OCI-LY1 (cell line): ENCODE measurements around the gene BHMT2.

Experiments
- H2AFZ ChIP-seq: fragments of 200-600 bp; sonication (generic), shearing (Covaris generic); 2 replicates; pipeline ENCODE4 v1.6.0; 2014; ENCODE audit warnings: antibody characterized with exemption, mild to moderate bottlenecking, low read length
- H3F3A ChIP-seq: fragments of 200-600 bp; sonication (generic), shearing (Covaris generic); 2 replicates; pipeline ENCODE4 v1.6.0; 2014; ENCODE audit warnings: mild to moderate bottlenecking, antibody characterized with exemption, low read length, moderate library complexity; ENCODE audit not compliant: insufficient read depth
- H3K27ac ChIP-seq: fragments of 200-600 bp; sonication (generic); 2 replicates; pipeline ENCODE4 v1.5.1; 2014; ENCODE audit warnings: low read length, mixed run types, mild to moderate bottlenecking, low read depth; ENCODE audit not compliant: poor library complexity, severe bottlenecking
- H3K27me3 ChIP-seq: fragments of 200-600 bp; sonication (generic); 2 replicates; pipeline ENCODE4 v1.6.0; 2014; ENCODE audit warnings: antibody characterized with exemption, mild to moderate bottlenecking, low read length, moderate library complexity; ENCODE audit not compliant: insufficient read depth
- H3K36me3 ChIP-seq: fragments of 200-600 bp; sonication (generic); 2 replicates; pipeline ENCODE4 v1.6.1; 2014; ENCODE audit warnings: mild to moderate bottlenecking, antibody characterized with exemption, low read length, moderate library complexity, mixed read lengths; ENCODE audit not compliant: insufficient read depth
- H3K4me1 ChIP-seq: fragments of 200-600 bp; sonication (generic); 2 replicates; pipeline ENCODE4 v1.5.1; 2014; ENCODE audit warnings: mild to moderate bottlenecking, low read length, moderate library complexity; ENCODE audit not compliant: insufficient read depth, severe bottlenecking
- H3K4me2 ChIP-seq: fragments of 200-600 bp; sonication (generic), shearing (Covaris generic); 2 replicates; pipeline ENCODE4 v1.6.1; 2014; ENCODE audit warnings: low read length
- H3K4me3 ChIP-seq: fragments of 200-600 bp; sonication (generic); 2 replicates; pipeline ENCODE4 v1.5.1; 2014; ENCODE audit warnings: low read length, low read depth, mild to moderate bottlenecking, mixed read lengths; ENCODE audit not compliant: poor library complexity, severe bottlenecking
- H3K79me2 ChIP-seq: fragments of 200-600 bp; shearing (Covaris generic); 2 replicates; pipeline ENCODE4 v1.6.1; 2016; ENCODE audit warnings: mixed run types, low read length, mixed read lengths; ENCODE audit not compliant: insufficient read depth
- H3K9ac ChIP-seq: fragments of 200-600 bp; sonication (generic), shearing (Covaris generic); 2 replicates; pipeline ENCODE4 v1.6.1; 2014; ENCODE audit warnings: mild to moderate bottlenecking, low read length, mixed read lengths
- H3K9me2 ChIP-seq: fragments of 200-600 bp; sonication (generic), shearing (Covaris generic); 2 replicates; pipeline ENCODE4 v1.6.1; 2014; ENCODE audit warnings: low read depth, mild to moderate bottlenecking, low read length, mixed read lengths
- H3K9me3 ChIP-seq: fragments of 200-600 bp; shearing (Covaris generic); 2 replicates; pipeline ENCODE4 v1.6.1; 2014; ENCODE audit warnings: low read length, mixed read lengths
- H4K20me1 ChIP-seq: fragments of 200-600 bp; sonication (generic), shearing (Covaris generic); 2 replicates; pipeline ENCODE4 v1.6.0; 2016; ENCODE audit warnings: mild to moderate bottlenecking, low read length; ENCODE audit not compliant: insufficient read depth
- EZH2 ChIP-seq: fragments of 200-600 bp; sonication (generic), shearing (Covaris generic); IDR thresholded peaks from 2 replicates; pipeline ENCODE4 v1.8.0; 2017; ENCODE audit warnings: borderline replicate concordance, mixed run types, mild to moderate bottlenecking, antibody characterized with exemption, low read length, moderate library complexity, mixed read lengths
- TF ChIP-seq, protein P1 (sequence below): fragments of 200-600 bp; sonication (generic), shearing (Covaris generic); IDR thresholded peaks from 2 replicates; pipeline ENCODE4 v1.5.1; 2017; ENCODE audit warnings: mild to moderate bottlenecking, antibody characterized with exemption, low read length, moderate library complexity, mixed read lengths

BHMT2 gene

DNA sequence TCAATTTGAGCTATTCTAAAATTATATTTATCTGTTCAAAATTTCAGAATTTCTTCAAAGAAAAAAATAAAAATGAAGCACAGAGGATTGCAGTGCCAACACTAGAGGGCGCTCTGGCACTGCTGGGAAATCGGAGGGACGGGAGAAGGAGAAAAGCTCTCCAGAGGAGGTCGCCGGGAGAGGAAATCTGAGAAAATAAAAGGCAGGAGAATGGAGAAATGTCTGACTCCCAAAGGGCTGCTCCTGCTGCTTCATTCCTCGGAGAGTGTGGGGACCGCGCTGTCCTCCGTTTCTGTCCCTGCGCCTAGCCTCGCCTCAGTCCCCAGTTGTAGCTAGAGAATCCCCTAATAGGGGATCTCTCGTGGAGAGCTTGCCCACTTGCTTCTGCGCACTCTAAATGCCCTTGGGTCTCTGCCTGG, 44.5 kb upstream of the BHMT2 start:
- Histone ChIP-seq H3K9me2 (no peaks in the 10 kb centered on the region), H3K27ac (no peak overlapping the region), H3K79me2 (no peaks in the 10 kb centered on the region), H3K9me3 (no peaks in the 10 kb centered on the region), H4K20me1 (no peaks in the 10 kb centered on the region), H3K4me2 (no peak overlapping the region), H3K27me3 (no peaks in the 10 kb centered on the region), H3K4me1 (no peaks in the 10 kb centered on the region), H3K36me3 (no peaks in the 10 kb centered on the region), H3F3A (no peaks in the 10 kb centered on the region), H2AFZ (no peak overlapping the region), H3K9ac (no peak overlapping the region), H3K4me3 (no peak overlapping the region)
- TF ChIP-seq EZH2 = no peak
- TF ChIP-seq, protein P1, sequence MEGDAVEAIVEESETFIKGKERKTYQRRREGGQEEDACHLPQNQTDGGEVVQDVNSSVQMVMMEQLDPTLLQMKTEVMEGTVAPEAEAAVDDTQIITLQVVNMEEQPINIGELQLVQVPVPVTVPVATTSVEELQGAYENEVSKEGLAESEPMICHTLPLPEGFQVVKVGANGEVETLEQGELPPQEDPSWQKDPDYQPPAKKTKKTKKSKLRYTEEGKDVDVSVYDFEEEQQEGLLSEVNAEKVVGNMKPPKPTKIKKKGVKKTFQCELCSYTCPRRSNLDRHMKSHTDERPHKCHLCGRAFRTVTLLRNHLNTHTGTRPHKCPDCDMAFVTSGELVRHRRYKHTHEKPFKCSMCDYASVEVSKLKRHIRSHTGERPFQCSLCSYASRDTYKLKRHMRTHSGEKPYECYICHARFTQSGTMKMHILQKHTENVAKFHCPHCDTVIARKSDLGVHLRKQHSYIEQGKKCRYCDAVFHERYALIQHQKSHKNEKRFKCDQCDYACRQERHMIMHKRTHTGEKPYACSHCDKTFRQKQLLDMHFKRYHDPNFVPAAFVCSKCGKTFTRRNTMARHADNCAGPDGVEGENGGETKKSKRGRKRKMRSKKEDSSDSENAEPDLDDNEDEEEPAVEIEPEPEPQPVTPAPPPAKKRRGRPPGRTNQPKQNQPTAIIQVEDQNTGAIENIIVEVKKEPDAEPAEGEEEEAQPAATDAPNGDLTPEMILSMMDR = peak; percentile 96

DNA sequence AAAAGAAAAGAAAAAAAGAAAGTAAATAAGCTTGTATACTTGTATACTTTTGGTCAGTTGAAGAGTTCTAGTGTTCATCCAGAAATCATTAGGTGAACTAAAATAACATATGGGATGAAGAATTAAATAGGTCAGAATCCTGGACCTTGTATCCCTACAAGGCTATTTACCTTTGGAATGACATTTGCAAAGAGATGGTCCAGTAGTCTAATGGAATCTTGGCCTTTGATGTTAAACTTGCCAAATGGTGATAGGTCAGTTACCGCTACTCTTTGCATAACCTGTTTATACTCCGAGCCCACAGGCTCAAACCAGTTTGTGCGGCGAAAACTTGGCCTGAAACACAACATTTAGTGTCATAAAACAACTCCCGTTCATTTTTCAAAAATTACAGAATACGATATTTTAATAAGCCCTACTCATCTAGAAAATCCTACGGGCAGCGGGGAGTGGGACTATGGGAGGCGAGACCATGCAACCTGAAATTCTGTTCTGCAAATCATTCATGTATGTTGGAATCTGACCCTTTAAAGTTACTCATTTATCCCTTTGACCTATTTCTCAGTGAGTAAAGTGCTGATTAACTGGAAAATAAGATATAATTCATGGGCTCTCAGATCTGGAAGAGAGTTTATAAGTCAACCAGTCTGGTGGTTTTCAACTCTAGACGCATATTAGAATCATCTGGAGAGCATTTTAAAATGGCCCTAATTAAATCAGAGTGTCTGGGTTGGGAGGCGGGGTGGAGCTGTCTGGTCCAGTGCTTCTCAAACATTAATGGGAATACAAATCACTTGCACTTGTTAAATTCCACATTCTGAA, 38.7 kb upstream of the BHMT2 start:
- Histone ChIP-seq H3K27me3 (peaks cover 8% of the 10 kb centered on the region; the same call in 1 of the 2 replicates), H3K9ac (no peak overlapping the region), H3K79me2 (no peaks in the 10 kb centered on the region), H3F3A (no peaks in the 10 kb centered on the region), H3K9me3 (no peaks in the 10 kb centered on the region), H3K4me1 (no peaks in the 10 kb centered on the region), H4K20me1 (no peaks in the 10 kb centered on the region), H3K4me2 (no peak overlapping the region), H3K27ac (no peak overlapping the region), H3K36me3 (no peaks in the 10 kb centered on the region), H3K9me2 (no peaks in the 10 kb centered on the region), H2AFZ (no peak overlapping the region), H3K4me3 (no peak overlapping the region)
- TF ChIP-seq, protein P1 = no peak
- no peak for TF ChIP-seq EZH2

DNA sequence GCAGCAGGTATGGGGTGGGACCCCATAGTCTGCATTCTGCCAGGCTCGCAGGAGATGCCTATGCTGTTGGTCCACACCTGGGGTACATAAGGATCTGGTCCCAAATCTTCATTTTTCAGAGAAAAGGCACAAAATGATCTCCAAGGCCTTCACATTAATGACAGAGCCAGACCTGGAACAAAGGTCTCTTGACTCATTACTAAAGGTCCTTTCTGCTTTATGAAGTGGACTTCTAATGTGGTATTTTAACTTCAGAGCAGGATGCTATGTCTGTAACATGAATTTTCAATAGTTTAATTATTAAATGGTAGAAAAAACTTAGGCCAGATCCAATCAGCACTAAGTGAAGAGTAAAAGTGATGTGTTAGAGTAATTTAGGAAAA, 38.1 kb upstream of the BHMT2 start:
- no peaks in the 10 kb centered on the region for H3K9me2 ChIP-seq
- no peaks in the 10 kb centered on the region for H3F3A ChIP-seq
- H3K79me2 ChIP-seq = no peaks in the 10 kb centered on the region
- H3K4me2 ChIP-seq = no peak overlapping the region
- TF ChIP-seq, protein P1 = no peak
- peaks cover 8% of the 10 kb centered on the region; the same call in 1 of the 2 replicates for H3K27me3 ChIP-seq
- no peak overlapping the region for H2AFZ ChIP-seq
- no peaks in the 10 kb centered on the region for H4K20me1 ChIP-seq
- H3K9ac ChIP-seq = no peak overlapping the region
- no peak overlapping the region for H3K4me3 ChIP-seq
- H3K27ac ChIP-seq = no peak overlapping the region
- H3K36me3 ChIP-seq = no peaks in the 10 kb centered on the region
- H3K9me3 ChIP-seq = no peaks in the 10 kb centered on the region
- no peaks in the 10 kb centered on the region for H3K4me1 ChIP-seq
